Activated CD4-positive, alpha-beta T cell treated with anti-CD3 and anti-CD28 coated beads for 24 hours (primary cell): ENCODE results near the gene POLL.
"Not testable (repeated sequence)": the region's sequence is repeated elsewhere in the genome, so short reads cannot be mapped to it uniquely, and the experiment has no call there.

Experiments
- DNase-seq, 2 donors: peaks; one replicate each; pipeline ENCODE4 v3.0.0-alpha.2; 2020; ENCODE audit warnings: low read depth in 2 of 2

The POLL gene

GRCh38 chr10:101611096-101611905 is 23.2 kb upstream of the POLL start:
- no peak for DNase-seq

GRCh38 chr10:101609481-101609880 is 21.4 kb upstream of the POLL start:
- DNase-seq, result no peak

GRCh38 chr10:101607124-101607523 is 19.1 kb upstream of the POLL start:
- no peak for DNase-seq

GRCh38 chr10:101602761-101603398 is 14.8 kb upstream of the POLL start:
- DNase-seq, result peak; percentile 28 to 62

- DNase-seq, result no peak
Measured at GRCh38 chr10:101601541-101601940, 13.5 kb upstream of the POLL start.

GRCh38 chr10:101597091-101597900 is 9.2 kb upstream of the POLL start:
- DNase-seq, result no peak

GRCh38 chr10:101595591-101596433 is 7.8 kb upstream of the POLL start:
- DNase-seq, result no peak

- DNase-seq, result not testable (repeated sequence)
Measured at GRCh38 chr10:101593331-101593730, 5.3 kb upstream of the POLL start.

GRCh38 chr10:101588879-101589278 is 822 bp upstream of the POLL start:
- no peak for DNase-seq

- no peak for DNase-seq
Measured at GRCh38 chr10:101585841-101586240, 2.2 kb downstream of the POLL start.

GRCh38 chr10:101580486-101581399 is 7.3 kb downstream of the POLL start:
- no peak for DNase-seq

GRCh38 chr10:101579516-101579870 is 8.6 kb downstream of the POLL start:
- no peak for DNase-seq

- no peak for DNase-seq
Measured at GRCh38 chr10:101578803-101579515, 9.1 kb downstream of the POLL start.

GRCh38 chr10:101578192-101578591 is 9.9 kb downstream of the POLL start:
- DNase-seq, result no peak

- DNase-seq, result no peak
Measured at GRCh38 chr10:101577121-101577871, 10.8 kb downstream of the POLL start.

GRCh38 chr10:101576211-101576863 is 11.7 kb downstream of the POLL start:
- no peak for DNase-seq

GRCh38 chr10:101575580-101576210 is 12.4 kb downstream of the POLL start:
- DNase-seq, result no peak

- DNase-seq, result no peak
Measured at GRCh38 chr10:101575091-101575490, 13.0 kb downstream of the POLL start.
